ENCODE results near the gene TCP11L2. TPM values are rescaled to one million over a fixed set of nuclear protein-coding genes. Genes with fewer than 3 reads are reported as not detected.
A peak's percentile ranks its signal among the peaks of the same experiment; 100 is the strongest.

The TCP11L2 gene
- total RNA-seq (2014; rRNA removed; shearing (Covaris generic)) = 1.7 and 2.0 TPM in 2 replicates
- 6.5 and 8.7 TPM in 2 replicates for polyA plus RNA-seq (2015; cell fraction: cytosol; rRNA removed)
- polyA plus RNA-seq (2015; cell fraction: nucleus; rRNA removed) = 25.6 and 35.8 TPM in 2 replicates

DNA sequence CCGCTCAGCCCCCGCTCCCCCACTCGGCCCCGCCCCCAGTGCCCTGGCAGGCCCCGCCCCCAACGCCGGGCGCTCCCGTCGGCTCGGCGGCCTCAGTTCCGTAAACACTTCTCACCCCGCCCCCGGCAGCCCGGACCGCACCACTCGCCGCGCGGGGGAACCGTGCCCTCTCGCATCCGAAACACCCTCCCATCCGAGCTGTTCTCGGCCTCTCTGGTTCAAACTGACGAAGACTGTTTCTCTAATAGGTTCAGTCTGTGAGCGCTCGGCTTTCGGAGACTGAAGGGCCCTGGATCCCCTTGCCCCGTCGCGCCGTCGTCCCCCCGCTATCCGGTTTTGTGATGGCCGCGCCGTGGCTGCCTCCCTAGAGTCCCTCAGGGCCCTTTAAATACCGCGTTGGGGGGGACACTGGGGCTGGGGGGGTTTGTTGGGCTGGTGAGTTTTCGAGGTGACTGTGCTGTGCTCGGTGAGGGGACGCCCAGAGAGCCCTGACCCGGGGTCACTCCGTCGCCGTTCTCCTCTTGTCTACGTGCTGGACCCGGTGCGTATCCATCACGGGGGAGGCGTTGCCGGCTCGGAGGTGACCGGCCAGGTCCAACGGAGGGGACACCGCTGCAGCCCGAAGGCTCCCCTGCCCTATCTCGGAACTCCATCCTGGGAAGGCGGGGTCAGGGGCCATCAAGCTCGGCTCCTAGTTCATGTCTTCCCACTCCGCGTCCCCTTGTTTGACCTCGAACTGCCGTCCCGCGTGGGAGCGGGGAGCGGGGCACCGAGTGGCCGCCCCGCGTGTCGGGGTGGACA lies at the start of gene TCP11L2:
TSS of gene TCP11L2 (plus strand) at position 333 of the 801 bp plus-strand sequence. CDS start 8,343 bp downstream, outside the sequence.
- peak; percentile 55 for DNase-seq (ENCODE audit: low read depth)

DNA sequence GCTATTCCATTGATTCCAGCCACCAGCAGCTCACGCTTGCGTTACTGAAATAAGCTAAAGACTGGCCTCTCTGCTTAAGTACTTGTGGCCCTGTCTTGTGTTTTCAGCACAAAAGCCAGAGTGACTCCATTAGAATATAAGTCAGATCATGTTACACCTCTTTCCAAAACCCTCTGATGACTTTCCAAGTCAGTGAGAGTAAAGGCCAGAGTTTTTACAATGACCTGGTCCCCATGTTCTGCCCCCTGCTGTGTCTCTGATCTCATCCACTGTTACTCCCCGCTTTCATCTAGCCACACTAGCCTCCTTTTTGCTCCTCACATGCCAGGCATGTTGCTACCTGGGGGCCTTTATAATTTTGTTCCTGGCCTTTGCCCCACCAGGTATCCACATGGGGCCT lies 47.8 kb upstream of the TCP11L2 start:
- DNase-seq (ENCODE audit: low read depth) = no peak

DNA sequence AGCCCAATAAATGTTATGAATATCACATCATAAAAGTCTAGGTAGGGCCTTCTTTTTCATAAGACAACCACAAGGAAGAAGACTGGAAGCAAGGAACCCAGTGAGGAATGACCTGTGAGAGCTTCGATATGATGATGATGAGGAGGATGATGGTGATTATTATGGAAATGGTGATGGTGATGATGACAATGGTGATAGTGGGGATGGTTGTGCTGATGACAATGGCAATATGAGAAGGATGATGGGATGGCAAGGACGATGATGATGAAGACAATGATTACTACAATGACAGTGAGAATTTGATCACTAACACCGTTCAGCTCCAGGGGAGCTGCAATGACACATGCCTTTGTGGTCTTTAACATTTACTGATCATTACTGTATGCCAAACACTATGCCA lies 47.0 kb upstream of the TCP11L2 start:
- DNase-seq (ENCODE audit: low read depth) = no peak

DNA sequence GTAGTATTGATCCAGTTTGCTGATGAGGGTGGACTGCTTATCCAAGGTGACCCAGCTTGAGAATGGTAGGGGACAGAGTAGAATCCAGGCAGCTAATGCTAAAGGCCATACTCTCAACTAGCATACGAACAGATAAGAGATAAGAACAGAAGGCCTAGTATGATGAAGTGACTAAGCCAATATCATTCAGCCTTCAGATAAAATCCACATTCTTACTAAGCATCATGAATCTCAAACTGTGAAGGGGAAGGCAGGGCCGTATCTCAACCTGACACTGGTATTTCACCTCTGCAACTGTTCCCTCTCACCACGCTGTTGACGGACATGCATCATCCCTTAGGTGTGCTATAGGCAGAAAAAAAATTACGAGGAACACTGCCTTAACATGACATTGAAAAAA lies 46.6 kb upstream of the TCP11L2 start:
- DNase-seq (ENCODE audit: low read depth) = no peak

DNA sequence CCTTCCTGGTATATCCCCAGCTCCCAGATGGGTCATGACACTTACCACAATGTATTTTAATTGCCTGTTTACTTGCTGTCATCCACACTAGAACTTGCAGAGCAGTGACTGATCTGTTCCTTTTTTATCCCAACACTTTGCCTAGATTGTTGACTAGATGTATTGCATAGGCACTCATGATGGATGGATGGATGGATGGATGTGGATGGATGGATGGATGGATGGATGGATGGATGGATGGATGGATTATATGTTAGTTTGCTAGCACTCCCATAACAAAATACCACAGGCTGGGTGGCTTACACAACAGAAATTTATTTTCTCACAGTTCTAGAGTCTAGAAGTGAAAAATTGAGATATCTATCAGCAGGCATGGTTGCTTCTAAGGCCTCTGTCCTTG lies 46.0 kb upstream of the TCP11L2 start:
- DNase-seq (ENCODE audit: low read depth) = no peak

DNA sequence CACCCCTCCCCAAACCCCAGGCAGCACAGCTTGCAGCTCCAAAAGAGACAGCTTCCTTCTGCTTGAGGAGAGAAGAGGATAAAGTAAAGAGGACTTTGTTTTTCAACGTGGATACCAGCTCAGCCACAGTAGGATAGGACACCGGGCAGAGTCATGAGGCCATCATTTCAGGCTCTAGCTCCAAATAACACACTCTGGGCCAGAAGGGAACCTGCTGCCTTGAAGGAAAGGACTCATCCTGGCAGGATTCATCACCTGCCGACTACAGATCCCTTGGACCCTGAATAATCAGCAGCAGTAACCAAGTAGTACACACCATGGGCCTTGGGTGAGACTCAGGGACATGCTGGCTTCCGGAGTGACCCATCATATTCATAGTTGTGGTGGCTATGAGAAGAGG lies 44.3 kb upstream of the TCP11L2 start:
- no peak for DNase-seq (ENCODE audit: low read depth)

DNA sequence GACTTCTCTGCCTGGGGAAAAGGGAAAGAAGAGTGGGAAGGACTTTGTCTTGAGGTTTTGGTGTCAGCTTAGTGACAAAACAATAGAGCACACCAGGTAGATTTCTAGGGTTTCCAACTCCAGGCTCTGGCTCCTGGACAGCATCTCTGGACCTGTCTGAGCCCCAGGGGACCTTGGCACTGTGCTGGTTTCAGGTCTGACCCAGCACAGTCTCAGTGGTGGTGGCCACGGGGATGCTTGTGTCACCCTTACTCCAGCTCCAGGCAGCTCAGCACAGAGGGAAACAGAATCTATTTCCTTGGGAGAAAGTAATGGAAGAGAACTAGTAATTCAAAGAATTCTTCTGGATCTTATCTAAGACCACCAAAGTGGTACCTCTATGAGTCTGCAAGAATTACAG lies 43.6 kb upstream of the TCP11L2 start:
- DNase-seq (ENCODE audit: low read depth) = no peak

DNA sequence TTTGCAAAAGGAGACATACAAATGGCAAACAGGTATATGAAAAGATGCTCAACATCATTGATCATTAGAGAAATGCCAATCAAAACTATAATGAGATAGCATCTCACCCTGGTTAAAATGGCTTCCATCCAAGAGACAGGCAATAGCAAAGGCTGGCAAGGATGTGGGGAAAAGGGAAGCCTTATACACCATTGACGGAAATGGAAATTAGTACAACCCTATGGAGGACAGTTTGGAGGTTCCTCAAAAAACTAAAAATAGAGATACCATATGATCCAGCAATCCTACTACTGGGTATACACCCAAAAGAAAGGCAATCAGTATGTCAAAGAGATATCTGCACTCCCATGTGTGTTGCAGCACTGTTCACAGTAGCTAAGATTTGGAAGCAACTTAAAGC lies 37.4 kb upstream of the TCP11L2 start:
- no peak for DNase-seq (ENCODE audit: low read depth)

DNA sequence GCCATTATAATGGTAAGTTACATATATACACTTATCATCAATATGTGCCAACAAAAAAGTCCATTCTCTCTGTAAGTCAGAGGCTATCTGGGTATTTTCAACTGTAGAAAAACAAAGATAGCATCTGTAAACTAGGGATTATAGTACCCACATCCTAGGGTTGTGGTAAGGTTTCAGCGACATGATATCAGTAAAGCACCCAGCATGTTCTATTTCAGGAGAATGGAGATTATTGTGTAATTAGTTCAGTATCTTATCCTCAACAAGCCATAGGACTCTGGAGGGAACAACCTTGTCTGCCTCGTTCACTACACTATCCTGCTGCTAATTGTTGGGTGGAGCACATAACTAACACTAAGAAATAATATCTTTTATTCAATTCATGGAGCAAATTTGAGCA lies 35.0 kb upstream of the TCP11L2 start:
- DNase-seq (ENCODE audit: low read depth) = no peak

DNA sequence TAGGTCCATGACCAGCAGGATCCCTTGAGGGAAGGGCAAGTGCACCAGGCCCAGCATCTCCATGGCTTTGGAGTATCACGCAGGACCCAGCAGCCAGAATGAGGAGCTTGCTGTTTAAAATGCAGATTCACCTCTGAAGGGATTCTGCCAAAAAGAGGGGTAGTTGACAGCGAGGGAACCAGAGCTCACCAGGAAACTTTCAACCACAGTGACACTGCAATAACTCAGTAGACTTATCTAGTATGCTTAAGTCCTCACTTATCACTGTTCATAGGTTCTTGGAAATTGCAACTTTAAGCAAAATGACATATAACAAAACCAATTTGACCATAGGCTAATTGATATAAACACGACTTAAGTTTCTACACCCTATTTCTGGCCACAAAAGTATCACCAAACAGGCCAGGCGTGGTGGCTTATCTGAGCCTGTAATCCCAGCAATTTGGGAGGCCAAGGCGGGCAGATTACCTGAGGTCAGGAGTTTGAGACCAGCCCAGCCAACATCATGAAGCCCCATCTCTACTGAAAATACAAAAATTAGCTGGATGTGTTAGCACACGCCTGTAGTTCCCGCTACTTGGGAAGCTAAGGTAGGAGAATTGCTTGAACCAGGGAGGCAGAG lies 33.3 kb upstream of the TCP11L2 start:
- no peak for DNase-seq (ENCODE audit: low read depth)

DNA sequence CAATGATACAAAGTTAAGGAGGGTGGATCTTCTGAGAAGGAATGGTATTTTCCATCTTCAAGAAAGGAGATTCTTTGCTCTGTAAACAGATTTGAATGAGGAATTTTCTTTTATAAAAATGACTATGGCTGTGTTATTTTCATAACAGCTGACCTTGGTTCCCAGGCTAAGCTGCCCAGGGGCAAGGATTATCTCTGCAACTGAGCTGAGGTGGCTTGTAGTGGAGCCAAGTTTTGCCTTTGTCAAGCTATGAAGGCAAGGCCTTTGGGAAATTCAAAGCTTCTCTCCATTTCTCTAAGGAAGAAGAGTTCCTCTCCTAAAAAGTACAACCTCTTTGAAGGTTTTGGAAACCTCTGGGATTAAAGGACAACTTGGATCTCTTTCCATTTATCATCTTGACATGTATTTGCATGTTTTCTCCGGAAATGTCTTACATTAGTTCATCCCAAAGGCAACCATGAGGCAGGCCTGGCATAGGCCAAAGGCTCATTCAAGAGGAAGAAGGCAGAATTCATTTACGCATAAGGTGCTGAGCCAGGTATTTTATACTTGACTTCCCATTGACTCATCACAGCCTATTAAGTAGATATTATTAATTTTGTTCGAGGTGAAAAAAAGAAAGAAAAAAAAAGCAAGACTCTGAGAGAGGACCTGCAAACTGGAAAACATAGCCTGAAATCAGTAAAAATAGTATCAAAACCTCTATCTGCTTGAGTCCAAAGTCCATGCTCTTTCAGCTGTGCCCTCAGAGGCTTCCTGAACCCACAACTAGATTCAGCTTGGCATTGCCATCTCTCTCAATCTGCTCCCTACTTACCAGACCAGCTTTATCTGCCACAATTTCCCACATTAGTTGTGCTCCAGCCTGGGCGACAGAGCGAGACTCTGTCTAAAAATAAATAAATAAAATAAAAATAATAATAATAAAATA lies 30.7 kb upstream of the TCP11L2 start:
- DNase-seq (ENCODE audit: low read depth) = no peak

DNA sequence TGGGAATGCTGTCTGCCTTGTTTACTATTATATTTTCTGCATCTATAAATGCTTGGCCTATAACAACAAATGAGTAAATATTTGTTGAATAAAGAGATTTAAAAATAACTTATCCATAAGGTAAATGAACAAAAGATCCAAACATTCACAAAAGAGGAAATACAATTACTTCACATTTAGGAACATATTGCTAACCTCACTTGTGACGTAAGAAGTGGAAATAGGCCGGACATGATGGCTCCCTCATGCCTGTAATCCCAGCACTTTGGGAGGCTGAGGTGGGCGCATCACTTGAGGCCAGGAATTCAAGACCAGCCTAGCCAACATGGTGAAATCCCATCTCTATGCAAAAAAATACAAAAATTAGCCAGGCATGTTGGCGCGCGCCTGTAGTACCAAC lies 29.0 kb upstream of the TCP11L2 start:
- no peak for DNase-seq (ENCODE audit: low read depth)

DNA sequence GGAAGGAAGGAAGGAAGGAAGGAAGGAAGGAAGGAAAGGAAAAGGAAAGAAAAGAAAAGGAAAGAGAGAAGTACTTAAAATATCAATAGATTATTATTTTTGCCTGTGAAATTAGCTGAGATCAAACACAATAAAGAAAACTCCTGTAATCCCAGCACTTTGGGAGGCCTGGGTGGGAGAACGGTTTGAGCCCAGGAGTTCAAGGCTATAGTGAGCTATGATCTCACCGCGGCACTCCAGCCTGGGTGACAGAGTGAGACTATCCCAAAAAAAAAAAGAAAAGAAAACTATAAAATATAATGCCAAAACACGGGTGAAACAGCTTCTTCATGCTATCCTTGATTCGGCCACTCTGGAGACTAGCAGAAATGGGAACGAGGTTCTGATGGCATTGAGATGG lies 28.5 kb upstream of the TCP11L2 start:
- DNase-seq (ENCODE audit: low read depth) = no peak

DNA sequence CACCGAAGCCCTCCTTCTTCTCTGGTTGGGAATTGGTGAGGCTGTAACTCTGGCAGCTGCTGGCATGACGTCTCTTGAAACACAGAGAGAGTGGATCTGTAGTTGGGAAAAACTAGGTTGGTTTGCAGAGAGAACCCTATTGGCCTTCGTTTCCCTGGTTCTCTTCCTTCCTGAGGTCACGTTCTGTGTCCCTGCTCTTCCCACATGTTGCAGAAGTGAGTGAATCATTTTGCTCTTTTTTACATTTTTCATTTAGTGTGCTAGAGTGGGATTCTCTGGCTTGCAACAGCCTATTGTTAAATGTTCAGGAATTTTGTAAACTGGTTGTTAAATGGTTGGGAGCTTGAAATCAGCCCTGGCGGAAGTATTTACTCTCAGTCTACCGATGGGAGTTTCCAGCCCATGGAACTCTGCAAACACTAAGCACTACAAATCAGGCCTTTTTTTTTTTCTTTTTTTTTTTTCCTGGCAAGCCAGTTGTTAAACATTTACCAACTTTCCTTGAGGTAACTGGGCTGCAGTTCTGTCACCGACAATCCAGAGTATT lies 27.9 kb upstream of the TCP11L2 start:
- DNase-seq (ENCODE audit: low read depth) = no peak

DNA sequence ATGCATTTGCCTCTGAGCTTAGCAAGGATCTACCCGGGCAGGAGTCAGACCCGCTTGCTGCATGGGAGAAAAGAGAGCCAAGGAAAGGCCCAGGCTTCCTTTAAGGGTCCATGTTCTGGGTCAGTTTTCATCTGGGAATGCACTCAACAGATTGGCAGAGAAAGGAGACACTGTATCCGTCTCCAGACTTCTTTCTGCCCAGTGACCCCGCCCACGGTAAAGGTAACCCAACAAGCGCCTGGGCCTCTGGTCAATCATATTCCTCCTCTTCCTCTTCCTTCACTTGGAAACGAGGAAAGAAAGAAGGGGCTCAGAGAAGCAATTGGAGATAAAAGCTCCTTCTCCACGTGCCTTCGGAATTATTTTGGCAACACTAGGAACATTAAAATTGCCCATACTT lies 27.1 kb upstream of the TCP11L2 start:
- no peak for DNase-seq (ENCODE audit: low read depth)

DNA sequence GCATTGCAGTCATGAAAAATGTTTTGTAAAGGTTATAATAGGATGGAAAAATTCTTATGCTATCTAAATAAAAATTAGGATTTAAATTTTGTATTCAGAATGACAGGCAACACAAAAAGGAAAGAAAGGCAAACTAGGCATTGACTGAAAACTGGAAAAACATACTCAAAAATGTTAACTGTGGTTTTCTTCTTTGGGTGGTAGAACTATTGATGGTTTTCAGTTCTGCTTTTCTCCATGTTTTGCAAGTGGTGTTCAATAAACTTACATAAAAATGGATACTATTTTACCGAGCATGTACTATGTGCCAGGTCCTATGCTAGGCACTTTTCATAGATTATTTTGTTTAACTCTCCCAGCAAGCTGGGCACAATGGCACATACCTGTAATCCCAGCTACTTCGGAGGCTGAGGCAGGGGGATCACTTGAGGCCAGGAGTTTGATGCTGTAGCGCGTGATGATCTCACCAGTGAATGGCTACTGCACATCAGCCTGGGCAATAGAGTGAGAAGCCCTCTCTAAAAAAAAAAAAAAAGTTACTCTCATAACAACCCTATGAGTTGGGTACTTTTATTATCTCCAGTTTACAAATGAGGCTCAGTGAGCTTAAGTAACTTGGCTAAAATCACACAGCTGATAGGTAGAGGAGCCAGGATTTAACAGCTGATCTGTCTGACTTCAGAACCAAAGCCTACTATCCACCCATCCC lies 26.3 kb upstream of the TCP11L2 start:
- DNase-seq (ENCODE audit: low read depth) = no peak

DNA sequence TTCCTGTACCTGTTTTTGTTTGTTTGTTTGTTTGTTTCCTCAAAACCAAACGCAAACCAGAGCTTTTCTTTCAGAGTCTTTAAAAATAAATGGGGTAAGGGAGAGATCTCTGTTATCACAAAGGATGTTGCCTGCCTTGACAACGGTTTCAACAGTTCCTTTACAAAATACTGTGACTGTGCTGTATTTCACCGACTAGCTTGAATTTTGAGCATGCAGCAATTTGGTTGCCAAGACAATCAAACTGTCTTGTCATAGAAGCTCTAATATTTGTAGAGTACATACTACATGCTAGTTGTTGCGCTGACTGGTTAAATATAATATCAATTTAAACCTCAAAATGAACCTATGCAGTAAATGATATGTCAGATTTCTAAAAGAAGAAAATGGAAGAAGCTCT lies 22.4 kb upstream of the TCP11L2 start:
- DNase-seq (ENCODE audit: low read depth) = no peak

DNA sequence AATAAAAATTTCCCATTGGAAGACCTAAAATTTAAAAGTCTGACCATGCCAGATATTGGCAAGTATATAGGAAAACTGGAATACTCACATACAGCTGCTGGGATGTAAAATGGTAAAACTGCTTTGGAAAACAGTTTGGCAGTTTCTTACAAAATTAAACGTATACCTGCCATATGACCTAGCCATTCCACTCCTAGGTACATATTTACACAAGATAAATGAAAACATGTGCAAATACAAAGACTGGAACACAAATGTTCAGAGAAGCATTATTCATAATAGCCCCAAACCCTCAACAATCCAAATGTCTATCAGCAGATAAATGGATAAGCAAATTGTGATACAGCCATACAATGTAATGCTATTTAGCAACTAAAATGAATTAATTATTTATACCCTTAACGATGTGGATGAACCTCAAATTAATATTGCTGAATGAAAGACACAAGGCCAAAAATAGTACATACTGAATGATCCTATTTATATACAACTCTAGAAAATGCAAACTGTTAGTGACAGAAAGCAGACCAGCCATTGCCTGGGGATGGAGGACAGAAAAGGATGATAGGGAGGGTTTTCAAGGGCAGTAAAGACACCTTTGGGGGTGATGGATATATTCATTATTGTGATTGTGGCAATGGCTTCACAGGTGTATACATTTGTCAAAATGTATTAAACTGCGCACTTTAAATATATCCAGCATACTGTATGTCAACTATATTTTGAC lies 21.3 kb upstream of the TCP11L2 start:
- no peak for DNase-seq (ENCODE audit: low read depth)

DNA sequence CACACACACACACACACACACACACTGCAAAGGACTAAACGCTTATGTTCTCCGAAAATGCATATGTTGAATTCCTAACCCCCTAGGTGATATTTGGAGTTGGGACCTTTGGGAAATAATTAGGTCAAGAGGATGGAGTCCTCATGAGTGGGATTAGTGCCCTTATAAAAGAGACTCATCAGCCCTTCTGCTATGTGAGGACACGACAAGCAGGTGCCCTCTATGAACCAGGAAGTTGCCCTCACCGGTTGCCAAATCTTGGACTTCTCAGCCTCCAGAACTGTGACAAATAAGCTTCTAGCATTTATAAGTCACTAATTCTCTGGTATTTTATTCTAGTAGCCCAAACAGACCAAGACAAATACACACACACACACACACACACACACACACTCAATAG lies 20.7 kb upstream of the TCP11L2 start:
- DNase-seq (ENCODE audit: low read depth) = no peak

DNA sequence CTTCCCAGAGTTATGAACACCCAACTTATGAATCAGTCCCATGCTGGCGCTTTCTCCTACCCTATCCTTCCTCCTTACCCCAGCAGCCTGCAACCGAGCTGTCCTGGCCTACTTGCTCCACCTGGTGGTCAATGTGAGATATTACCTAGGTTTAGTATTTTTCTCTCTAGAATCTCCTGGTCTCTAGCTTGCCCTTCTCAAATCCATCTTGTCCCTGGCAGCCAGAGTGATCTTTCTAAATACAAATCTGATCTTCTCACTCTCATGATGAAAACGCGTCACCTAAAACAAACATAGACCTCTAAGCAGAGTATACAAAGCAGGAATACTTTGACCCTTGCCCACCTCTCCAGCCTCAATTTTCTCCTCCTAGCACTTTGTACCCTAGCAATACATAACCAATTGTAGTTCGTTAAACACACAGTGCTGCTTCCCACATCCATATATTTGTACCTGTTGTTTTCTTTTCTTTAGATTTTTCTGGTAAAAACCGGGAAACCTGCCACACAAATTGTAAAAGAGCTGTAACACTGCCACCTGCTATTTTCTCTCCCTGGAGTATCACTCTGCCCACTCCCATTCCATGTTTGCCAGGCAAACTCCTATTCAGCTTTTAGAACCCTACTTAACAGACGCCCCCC lies 20.0 kb upstream of the TCP11L2 start:
- DNase-seq (ENCODE audit: low read depth) = peak; percentile 66
